Measurements from ENCODE around the gene HSPG2. TPM values are rescaled to one million over a fixed set of nuclear protein-coding genes. Genes with fewer than 3 reads are reported as not detected.

The HSPG2 gene
- total and polyA plus RNA-seq, 9 of the 15 experiments (the other 6 are each of a cell fraction or from before 2014, with no cell fraction given), result 0.14 to 160 (median 15.7) TPM

DNA sequence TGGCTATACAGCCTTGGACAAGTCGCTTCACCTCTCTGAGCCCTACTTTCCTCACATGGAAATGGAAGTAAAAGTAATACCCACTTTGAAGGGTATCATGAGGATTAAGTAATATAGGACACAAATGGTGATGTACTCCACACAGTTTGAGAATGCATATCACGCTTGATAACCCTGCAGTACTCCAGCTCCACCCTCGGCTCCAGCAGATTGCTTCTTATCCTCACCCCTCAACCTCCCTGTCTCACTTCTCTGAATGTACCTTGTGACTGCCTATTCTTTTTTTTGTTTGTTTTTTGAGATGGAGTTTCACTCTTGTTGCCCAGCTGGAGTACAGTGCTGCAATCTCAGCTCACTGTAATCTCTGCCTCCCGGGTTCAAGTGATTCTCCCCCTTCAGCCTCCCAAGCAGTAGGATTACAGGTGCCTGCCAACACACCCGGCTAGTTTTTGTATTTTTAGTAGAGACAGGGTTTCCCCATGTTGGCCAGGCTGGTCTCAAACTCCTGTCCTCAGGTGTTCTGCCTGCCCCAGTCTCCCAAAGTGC is 69.6 kb downstream of the HSPG2 start (continued):
- TF ChIP-seq, protein P1, sequence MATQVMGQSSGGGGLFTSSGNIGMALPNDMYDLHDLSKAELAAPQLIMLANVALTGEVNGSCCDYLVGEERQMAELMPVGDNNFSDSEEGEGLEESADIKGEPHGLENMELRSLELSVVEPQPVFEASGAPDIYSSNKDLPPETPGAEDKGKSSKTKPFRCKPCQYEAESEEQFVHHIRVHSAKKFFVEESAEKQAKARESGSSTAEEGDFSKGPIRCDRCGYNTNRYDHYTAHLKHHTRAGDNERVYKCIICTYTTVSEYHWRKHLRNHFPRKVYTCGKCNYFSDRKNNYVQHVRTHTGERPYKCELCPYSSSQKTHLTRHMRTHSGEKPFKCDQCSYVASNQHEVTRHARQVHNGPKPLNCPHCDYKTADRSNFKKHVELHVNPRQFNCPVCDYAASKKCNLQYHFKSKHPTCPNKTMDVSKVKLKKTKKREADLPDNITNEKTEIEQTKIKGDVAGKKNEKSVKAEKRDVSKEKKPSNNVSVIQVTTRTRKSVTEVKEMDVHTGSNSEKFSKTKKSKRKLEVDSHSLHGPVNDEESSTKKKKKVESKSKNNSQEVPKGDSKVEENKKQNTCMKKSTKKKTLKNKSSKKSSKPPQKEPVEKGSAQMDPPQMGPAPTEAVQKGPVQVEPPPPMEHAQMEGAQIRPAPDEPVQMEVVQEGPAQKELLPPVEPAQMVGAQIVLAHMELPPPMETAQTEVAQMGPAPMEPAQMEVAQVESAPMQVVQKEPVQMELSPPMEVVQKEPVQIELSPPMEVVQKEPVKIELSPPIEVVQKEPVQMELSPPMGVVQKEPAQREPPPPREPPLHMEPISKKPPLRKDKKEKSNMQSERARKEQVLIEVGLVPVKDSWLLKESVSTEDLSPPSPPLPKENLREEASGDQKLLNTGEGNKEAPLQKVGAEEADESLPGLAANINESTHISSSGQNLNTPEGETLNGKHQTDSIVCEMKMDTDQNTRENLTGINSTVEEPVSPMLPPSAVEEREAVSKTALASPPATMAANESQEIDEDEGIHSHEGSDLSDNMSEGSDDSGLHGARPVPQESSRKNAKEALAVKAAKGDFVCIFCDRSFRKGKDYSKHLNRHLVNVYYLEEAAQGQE (IDR thresholded peaks at IDR 0.05; ENCODE audit: borderline replicate concordance), result no peak
- TF ChIP-seq, protein P1 (CRISPR knock-in tag; IDR thresholded peaks at IDR 0.05; ENCODE audit: low read depth), result no peak
- TF ChIP-seq DNMT1 (IDR thresholded peaks at IDR 0.05), result no peak
- TF ChIP-seq, protein P2, sequence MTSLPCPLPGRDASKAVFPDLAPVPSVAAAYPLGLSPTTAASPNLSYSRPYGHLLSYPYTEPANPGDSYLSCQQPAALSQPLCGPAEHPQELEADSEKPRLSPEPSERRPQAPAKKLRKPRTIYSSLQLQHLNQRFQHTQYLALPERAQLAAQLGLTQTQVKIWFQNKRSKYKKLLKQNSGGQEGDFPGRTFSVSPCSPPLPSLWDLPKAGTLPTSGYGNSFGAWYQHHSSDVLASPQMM (CRISPR knock-in tag; IDR thresholded peaks at IDR 0.05), result no peak
- no peak for TF ChIP-seq IFI16 (CRISPR knock-in tag; IDR thresholded peaks at IDR 0.05)
- TF ChIP-seq ZNF239 (CRISPR knock-in tag; IDR thresholded peaks at IDR 0.05), result no peak
- TF ChIP-seq, protein P3, sequence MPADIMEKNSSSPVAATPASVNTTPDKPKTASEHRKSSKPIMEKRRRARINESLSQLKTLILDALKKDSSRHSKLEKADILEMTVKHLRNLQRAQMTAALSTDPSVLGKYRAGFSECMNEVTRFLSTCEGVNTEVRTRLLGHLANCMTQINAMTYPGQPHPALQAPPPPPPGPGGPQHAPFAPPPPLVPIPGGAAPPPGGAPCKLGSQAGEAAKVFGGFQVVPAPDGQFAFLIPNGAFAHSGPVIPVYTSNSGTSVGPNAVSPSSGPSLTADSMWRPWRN (IDR thresholded peaks at IDR 0.05; ENCODE audit: low read depth), result no peak
- peak; percentile 48 for TF ChIP-seq CBFA2T3 (IDR thresholded peaks at IDR 0.05)
- TF ChIP-seq SMAD3 (CRISPR knock-in tag; conservative IDR thresholded peaks at IDR 0.05), result no peak
- TF ChIP-seq XRCC4 (IDR thresholded peaks at IDR 0.05; ENCODE audit: extremely low read depth, insufficient read depth, insufficient read length), result no peak
- TF ChIP-seq PHF20 (IDR thresholded peaks at IDR 0.05; ENCODE audit: partially characterized antibody), result no peak
- TF ChIP-seq FOS (IDR thresholded peaks at IDR 0.05; ENCODE audit: extremely low read depth, insufficient read length), result no peak
- no peak for TF ChIP-seq NFYB (IDR thresholded peaks at IDR 0.05; ENCODE audit: extremely low read depth, insufficient read length)
- TF ChIP-seq HDAC8 (tag; IDR thresholded peaks at IDR 0.05), result no peak
- no peak for TF ChIP-seq POLR3G (IDR thresholded peaks at IDR 0.05; ENCODE audit: extremely low read depth, insufficient read length, insufficient replicate concordance)
- no peak for TF ChIP-seq TAF15 (IDR thresholded peaks at IDR 0.05; ENCODE audit: low read depth, low read length)
- no peak for TF ChIP-seq NCOA2 (IDR thresholded peaks at IDR 0.05; ENCODE audit: partially characterized antibody in 2 of 2)
- TF ChIP-seq KDM1A (IDR thresholded peaks at IDR 0.05), result peak; percentile 81 to 88
- TF ChIP-seq, protein P4, sequence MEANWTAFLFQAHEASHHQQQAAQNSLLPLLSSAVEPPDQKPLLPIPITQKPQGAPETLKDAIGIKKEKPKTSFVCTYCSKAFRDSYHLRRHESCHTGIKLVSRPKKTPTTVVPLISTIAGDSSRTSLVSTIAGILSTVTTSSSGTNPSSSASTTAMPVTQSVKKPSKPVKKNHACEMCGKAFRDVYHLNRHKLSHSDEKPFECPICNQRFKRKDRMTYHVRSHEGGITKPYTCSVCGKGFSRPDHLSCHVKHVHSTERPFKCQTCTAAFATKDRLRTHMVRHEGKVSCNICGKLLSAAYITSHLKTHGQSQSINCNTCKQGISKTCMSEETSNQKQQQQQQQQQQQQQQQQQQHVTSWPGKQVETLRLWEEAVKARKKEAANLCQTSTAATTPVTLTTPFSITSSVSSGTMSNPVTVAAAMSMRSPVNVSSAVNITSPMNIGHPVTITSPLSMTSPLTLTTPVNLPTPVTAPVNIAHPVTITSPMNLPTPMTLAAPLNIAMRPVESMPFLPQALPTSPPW (CRISPR knock-in tag; IDR thresholded peaks at IDR 0.05), result no peak
